Memory B cell (primary cell): ENCODE measurements around the gene SERINC2.
A peak's percentile ranks its signal among the peaks of the same experiment; 100 is the strongest.

ENCODE experiments used
- ATAC-seq: fragments of 150-1000 bp; cut with Tn5 transposase; 2 replicates; pipeline ENCODE4 v1.10.0; 2021; ENCODE audit warnings: low read depth, mild to moderate bottlenecking, moderate library complexity
- DNase-seq, 2 donors: peaks; one replicate each; pipeline ENCODE4 v3.0.0; 2022; ENCODE audit warnings: low spot score in 2 of 2
- H3K27ac Mint-ChIP-seq: one replicate; pipeline ENCODE4 v1.8.0; 2022; ENCODE audit warnings: mild to moderate bottlenecking, moderate library complexity, mixed read lengths
- H3K27me3 Mint-ChIP-seq: one replicate; pipeline ENCODE4 v1.8.0; 2022; ENCODE audit warnings: mixed read lengths
- H3K36me3 Mint-ChIP-seq: one replicate; pipeline ENCODE4 v1.8.0; 2022; ENCODE audit warnings: mild to moderate bottlenecking, mixed read lengths
- H3K4me1 Mint-ChIP-seq: one replicate; pipeline ENCODE4 v1.8.0; 2022; ENCODE audit warnings: mixed read lengths
- H3K4me3 Mint-ChIP-seq: one replicate; pipeline ENCODE4 v1.8.0; 2022; ENCODE audit warnings: mild to moderate bottlenecking, moderate library complexity, mixed read lengths
- H3K9me3 Mint-ChIP-seq: one replicate; pipeline ENCODE4 v1.8.0; 2022; ENCODE audit warnings: mixed read lengths

Gene SERINC2

GRCh38 chr1:31414980-31415370, 2.0 kb downstream of the SERINC2 start:
- ATAC-seq (no peak), DNase-seq (no peak)
- Mint-ChIP-seq H3K27me3 (peaks cover 37% of the 10 kb centered on the region), H3K36me3 (peaks cover 2% of the 10 kb centered on the region), H3K4me3 (no peak overlapping the region), H3K9me3 (no peaks in the 10 kb centered on the region), H3K27ac (no peak overlapping the region), H3K4me1 (peaks cover 8% of the 10 kb centered on the region)

- DNase-seq (no peak), ATAC-seq (no peak)
- peaks cover 2% of the 10 kb centered on the region for H3K36me3 Mint-ChIP-seq
- no peak overlapping the region for H3K27ac Mint-ChIP-seq
- peaks cover 8% of the 10 kb centered on the region for H3K4me1 Mint-ChIP-seq
- H3K27me3 Mint-ChIP-seq, result peaks cover 34% of the 10 kb centered on the region
- H3K4me3 Mint-ChIP-seq, result no peak overlapping the region
- no peaks in the 10 kb centered on the region for H3K9me3 Mint-ChIP-seq
Observed at GRCh38 chr1:31415658-31416057, 2.6 kb downstream of the SERINC2 start.

- Mint-ChIP-seq H3K27me3 (peaks cover 30% of the 10 kb centered on the region), H3K9me3 (no peaks in the 10 kb centered on the region), H3K27ac (no peak overlapping the region), H3K36me3 (peaks cover 2% of the 10 kb centered on the region), H3K4me3 (no peak overlapping the region), H3K4me1 (peaks cover 8% of the 10 kb centered on the region)
- DNase-seq (no peak), ATAC-seq (no peak)
Observed at GRCh38 chr1:31416101-31416736, 3.2 kb downstream of the SERINC2 start.

- Mint-ChIP-seq H3K9me3 (no peaks in the 10 kb centered on the region), H3K36me3 (peaks cover 2% of the 10 kb centered on the region), H3K4me1 (peaks cover 8% of the 10 kb centered on the region), H3K27ac (no peak overlapping the region), H3K27me3 (peaks cover 26% of the 10 kb centered on the region), H3K4me3 (no peak overlapping the region)
- no peak for DNase-seq
- no peak for ATAC-seq
Observed at GRCh38 chr1:31417148-31417547, 4.1 kb downstream of the SERINC2 start.

- ATAC-seq, result no peak
- H3K27ac Mint-ChIP-seq, result no peak overlapping the region
- no peaks in the 10 kb centered on the region for H3K9me3 Mint-ChIP-seq
- DNase-seq, result no peak
- no peak overlapping the region for H3K4me3 Mint-ChIP-seq
- H3K36me3 Mint-ChIP-seq, result peaks cover under 1% of the 10 kb centered on the region
- peaks cover 15% of the 10 kb centered on the region for H3K4me1 Mint-ChIP-seq
- peaks cover 19% of the 10 kb centered on the region for H3K27me3 Mint-ChIP-seq
Observed at GRCh38 chr1:31418626-31419323, 5.8 kb downstream of the SERINC2 start.

- Mint-ChIP-seq H3K27me3 (peaks cover 15% of the 10 kb centered on the region), H3K9me3 (no peaks in the 10 kb centered on the region), H3K4me3 (no peak overlapping the region), H3K4me1 (peaks cover 21% of the 10 kb centered on the region), H3K27ac (no peak overlapping the region), H3K36me3 (no peaks in the 10 kb centered on the region)
- ATAC-seq (no peak), DNase-seq (no peak)
Observed at GRCh38 chr1:31420716-31421115, 7.7 kb downstream of the SERINC2 start.

- no peaks in the 10 kb centered on the region for H3K9me3 Mint-ChIP-seq
Observed at GRCh38 chr1:31421371-31422040, 8.5 kb downstream of the SERINC2 start.

GRCh38 chr1:31422505-31423319, 9.7 kb downstream of the SERINC2 start:
- H3K4me3 Mint-ChIP-seq, result peak overlapping the region; percentile 71
- peak; percentile 28 for ATAC-seq
- H3K36me3 Mint-ChIP-seq, result no peaks in the 10 kb centered on the region

More at GRCh38 chr1:31421371-31422040, 8.5 kb downstream of the SERINC2 start:
- no peaks in the 10 kb centered on the region for H3K36me3 Mint-ChIP-seq
- DNase-seq (no peak), ATAC-seq (no peak)
- H3K27ac Mint-ChIP-seq, result no peak overlapping the region
- peaks cover 10% of the 10 kb centered on the region for H3K27me3 Mint-ChIP-seq
- H3K4me3 Mint-ChIP-seq, result no peak overlapping the region
- H3K4me1 Mint-ChIP-seq, result peaks cover 22% of the 10 kb centered on the region

GRCh38 chr1:31423418-31423947, 10.5 kb downstream of the SERINC2 start:
- peaks cover 3% of the 10 kb centered on the region for H3K27me3 Mint-ChIP-seq
- peak overlapping the region; percentile 43 for H3K4me3 Mint-ChIP-seq
- DNase-seq, result peak; percentile 66 to 70
- peaks cover 24% of the 10 kb centered on the region for H3K4me1 Mint-ChIP-seq
- no peaks in the 10 kb centered on the region for H3K9me3 Mint-ChIP-seq
- H3K36me3 Mint-ChIP-seq, result no peaks in the 10 kb centered on the region
- peak overlapping the region; percentile 49 for H3K27ac Mint-ChIP-seq
- ATAC-seq, result peak; percentile 93

More at GRCh38 chr1:31422505-31423319, 9.7 kb downstream of the SERINC2 start:
- Mint-ChIP-seq H3K4me1 (peaks cover 24% of the 10 kb centered on the region), H3K9me3 (no peaks in the 10 kb centered on the region), H3K27ac (peak overlapping the region; percentile 49), H3K27me3 (peaks cover 3% of the 10 kb centered on the region)
- DNase-seq, result peak; percentile 75 to 77

GRCh38 chr1:31424568-31424967, 11.6 kb downstream of the SERINC2 start:
- peaks cover 24% of the 10 kb centered on the region for H3K4me1 Mint-ChIP-seq
- DNase-seq (no peak), ATAC-seq (no peak)
- H3K27me3 Mint-ChIP-seq, result peaks cover 3% of the 10 kb centered on the region
- H3K4me3 Mint-ChIP-seq, result no peak overlapping the region
- no peaks in the 10 kb centered on the region for H3K36me3 Mint-ChIP-seq
- no peaks in the 10 kb centered on the region for H3K9me3 Mint-ChIP-seq
- H3K27ac Mint-ChIP-seq, result no peak overlapping the region

- Mint-ChIP-seq H3K4me3 (no peak overlapping the region), H3K27ac (no peak overlapping the region), H3K9me3 (no peaks in the 10 kb centered on the region), H3K4me1 (peaks cover 24% of the 10 kb centered on the region), H3K36me3 (no peaks in the 10 kb centered on the region), H3K27me3 (no peaks in the 10 kb centered on the region)
- no peak for ATAC-seq
- DNase-seq, result no peak
Observed at GRCh38 chr1:31425301-31426081, 12.5 kb downstream of the SERINC2 start.

- Mint-ChIP-seq H3K36me3 (no peaks in the 10 kb centered on the region), H3K9me3 (no peaks in the 10 kb centered on the region), H3K27ac (no peak overlapping the region), H3K27me3 (no peaks in the 10 kb centered on the region), H3K4me3 (no peak overlapping the region), H3K4me1 (peaks cover 24% of the 10 kb centered on the region)
- DNase-seq (no peak), ATAC-seq (no peak)
Observed at GRCh38 chr1:31426249-31426922, 13.4 kb downstream of the SERINC2 start.
